ENCODE data around the gene HSD17B8.

Gene HSD17B8

DNA sequence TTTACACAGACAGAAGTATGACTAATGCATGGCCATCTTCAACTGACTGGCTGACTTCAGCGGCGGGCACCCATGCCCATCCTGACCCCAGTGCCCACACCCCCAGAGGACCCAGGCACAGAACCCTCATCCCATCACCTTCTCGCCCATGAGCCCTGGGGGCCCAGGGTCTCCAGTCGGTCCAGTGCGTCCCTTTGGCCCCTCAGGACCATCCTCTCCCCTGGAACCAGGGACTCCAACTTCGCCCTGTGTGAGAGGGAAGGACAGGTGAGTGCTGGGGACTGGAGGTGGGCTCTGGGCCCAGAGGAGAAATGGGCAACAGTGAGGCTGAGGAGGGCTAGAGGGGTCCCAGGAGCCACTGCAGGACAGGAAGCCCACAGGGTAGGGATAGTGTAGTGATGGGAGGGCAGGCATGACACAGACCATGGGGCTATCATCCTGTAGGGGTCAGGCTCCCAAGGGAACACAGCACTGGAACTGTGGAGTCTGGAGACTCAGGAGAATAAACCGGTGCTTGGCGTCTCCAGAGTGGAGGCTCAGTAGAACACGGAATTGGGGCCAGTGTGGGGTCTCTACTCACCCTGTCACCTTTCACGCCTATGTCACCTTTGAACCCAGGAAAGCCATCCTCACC is 28.9 kb upstream of the HSD17B8 start:
- in situ Hi-C loops (cut with MboI; ENCODE audit: low pct_unique_long_range_greater_than_20kb, low sequenced_read_pairs, unreplicated experiment) = no loop called here
- DNase-seq (ENCODE audit: low spot score) = no peak
- TF ChIP-seq, protein P1, sequence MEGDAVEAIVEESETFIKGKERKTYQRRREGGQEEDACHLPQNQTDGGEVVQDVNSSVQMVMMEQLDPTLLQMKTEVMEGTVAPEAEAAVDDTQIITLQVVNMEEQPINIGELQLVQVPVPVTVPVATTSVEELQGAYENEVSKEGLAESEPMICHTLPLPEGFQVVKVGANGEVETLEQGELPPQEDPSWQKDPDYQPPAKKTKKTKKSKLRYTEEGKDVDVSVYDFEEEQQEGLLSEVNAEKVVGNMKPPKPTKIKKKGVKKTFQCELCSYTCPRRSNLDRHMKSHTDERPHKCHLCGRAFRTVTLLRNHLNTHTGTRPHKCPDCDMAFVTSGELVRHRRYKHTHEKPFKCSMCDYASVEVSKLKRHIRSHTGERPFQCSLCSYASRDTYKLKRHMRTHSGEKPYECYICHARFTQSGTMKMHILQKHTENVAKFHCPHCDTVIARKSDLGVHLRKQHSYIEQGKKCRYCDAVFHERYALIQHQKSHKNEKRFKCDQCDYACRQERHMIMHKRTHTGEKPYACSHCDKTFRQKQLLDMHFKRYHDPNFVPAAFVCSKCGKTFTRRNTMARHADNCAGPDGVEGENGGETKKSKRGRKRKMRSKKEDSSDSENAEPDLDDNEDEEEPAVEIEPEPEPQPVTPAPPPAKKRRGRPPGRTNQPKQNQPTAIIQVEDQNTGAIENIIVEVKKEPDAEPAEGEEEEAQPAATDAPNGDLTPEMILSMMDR (IDR thresholded peaks at IDR 0.05; ENCODE audit: extremely low read depth, insufficient read depth, missing control alignments) = no peak

DNA sequence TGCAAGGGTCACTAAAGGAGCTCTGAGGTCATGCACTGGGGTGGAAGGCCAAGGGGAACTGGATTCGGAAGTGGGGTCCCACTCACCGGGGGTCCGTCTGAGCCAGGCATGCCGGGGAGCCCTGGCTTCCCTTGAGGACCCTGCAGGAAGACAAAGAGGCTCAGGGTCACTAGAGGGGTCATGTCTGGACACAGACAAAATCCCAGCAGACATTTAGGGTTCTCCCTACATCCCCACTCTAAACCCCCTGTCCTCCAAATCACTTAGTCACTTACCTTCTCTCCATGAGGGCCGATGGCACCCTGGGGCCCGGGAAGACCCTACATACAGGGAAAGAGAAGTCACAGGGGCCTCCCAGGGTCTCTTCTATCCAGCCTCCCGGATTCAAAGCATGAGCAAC is 27.5 kb upstream of the HSD17B8 start:
- in situ Hi-C loops (cut with MboI; ENCODE audit: low pct_unique_long_range_greater_than_20kb, low sequenced_read_pairs, unreplicated experiment) = no loop called here
- no peak for DNase-seq (ENCODE audit: low spot score)
- TF ChIP-seq, protein P1 (IDR thresholded peaks at IDR 0.05; ENCODE audit: extremely low read depth, insufficient read depth, missing control alignments) = no peak

DNA sequence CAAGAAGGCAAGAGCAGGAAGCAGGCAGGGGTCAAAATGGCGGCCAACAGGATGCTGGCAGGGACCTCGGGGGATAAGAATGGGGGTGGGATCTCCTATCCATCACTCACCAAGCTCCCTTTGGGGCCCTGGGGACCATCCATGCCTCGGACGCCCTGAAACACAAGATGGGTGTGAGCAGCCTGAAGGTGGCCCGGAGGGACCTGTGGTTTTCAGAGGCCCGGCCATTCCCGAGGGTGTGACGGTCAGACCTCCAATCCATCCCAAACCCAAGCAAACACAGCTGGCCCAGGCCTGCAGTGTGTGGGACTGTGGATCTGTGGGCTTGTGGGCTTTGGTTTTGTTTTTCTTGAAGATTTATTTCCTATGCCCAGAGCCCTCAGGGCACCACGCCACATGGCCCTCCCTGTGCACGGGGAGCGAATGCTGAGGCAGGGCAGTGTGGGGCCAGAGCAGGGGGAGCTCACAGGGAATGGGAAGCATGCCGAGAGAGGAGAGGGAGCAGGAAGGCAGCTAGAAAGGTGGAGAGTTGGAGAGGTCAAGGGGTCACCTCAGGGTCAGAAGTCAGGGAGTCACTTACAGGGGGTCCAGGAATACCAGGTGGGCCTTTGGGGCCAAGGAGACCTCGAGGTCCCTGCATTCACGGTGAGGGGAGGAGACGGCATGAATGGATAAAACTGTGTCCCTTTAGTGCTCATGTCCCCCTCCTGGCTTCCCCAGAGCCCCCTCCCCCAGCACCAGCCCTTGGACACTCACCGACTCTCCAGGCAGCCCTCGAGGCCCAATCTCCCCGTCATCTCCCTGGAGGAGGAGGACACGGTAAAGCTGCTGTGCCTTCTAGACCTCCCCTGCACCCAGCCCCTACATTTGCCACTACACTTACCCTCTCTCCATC is 26.7 kb upstream of the HSD17B8 start:
- in situ Hi-C loops (cut with MboI; ENCODE audit: low pct_unique_long_range_greater_than_20kb, low sequenced_read_pairs, unreplicated experiment) = no loop called here
- TF ChIP-seq, protein P1 (IDR thresholded peaks at IDR 0.05; ENCODE audit: extremely low read depth, insufficient read depth, missing control alignments) = no peak

DNA sequence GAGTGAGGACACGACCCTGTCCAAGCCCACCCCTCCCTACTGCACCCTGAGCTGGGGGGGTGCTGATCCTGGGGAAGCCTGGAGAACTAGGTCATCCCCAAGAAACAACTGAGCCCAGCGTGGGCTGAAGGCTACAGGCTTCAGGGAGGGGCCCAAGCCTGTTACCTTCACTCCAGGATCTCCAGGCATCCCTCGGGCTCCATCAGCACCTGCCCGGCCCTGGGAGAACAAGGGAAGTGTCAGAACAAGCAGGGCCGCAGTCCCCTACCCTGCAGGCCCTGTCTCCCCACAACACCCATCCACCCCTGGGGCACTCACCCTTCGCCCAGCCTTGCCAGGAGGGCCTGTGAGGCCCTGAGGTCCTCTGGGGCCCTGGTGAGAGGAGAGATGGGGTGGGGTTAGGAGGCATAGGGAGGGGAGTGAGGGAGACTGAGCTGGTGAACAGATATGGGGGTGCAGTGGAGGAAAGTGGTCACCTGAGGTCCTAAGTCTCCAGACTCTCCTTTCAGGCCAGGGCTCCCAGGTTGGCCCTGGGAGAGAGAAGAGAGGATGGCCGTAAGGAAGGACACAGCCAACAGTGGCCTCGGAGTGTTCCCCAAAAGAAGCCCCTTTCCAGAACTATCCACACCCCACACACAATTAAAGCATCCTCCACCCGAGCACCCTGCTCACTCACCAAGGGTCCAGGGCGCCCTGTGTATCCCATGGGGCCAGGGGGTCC is 25.5 kb upstream of the HSD17B8 start:
- DNase-seq (ENCODE audit: low spot score) = no peak
- in situ Hi-C loops (cut with MboI; ENCODE audit: low pct_unique_long_range_greater_than_20kb, low sequenced_read_pairs, unreplicated experiment) = no loop called here
- TF ChIP-seq, protein P1 (IDR thresholded peaks at IDR 0.05; ENCODE audit: extremely low read depth, insufficient read depth, missing control alignments) = no peak

More for the DNA sequence above, 26.7 kb upstream of the HSD17B8 start:
- DNase-seq (ENCODE audit: low spot score) = no peak

DNA sequence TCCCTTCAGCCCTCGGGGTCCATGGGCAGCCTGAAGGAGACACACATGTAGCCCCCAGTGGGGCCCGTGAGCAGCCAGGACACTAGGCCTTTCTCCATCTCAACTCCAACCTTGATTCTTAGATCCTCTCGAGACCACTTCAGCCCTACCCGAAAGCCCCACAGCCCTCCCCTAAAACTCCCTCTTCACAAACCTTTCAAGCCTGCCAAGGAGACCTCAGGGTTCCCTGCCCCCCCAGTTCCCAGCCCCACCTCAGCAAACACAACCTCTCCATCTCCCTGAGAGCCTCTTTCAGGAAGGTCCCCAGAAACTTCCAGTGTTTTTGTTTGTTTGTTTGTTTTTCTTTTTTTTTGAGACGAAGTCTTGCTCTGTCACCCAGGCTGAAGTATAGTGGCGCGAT is 23.3 kb upstream of the HSD17B8 start:
- TF ChIP-seq, protein P1 (IDR thresholded peaks at IDR 0.05; ENCODE audit: extremely low read depth, insufficient read depth, missing control alignments) = no peak
- in situ Hi-C loops (cut with MboI; ENCODE audit: low pct_unique_long_range_greater_than_20kb, low sequenced_read_pairs, unreplicated experiment) = no loop called here

DNA sequence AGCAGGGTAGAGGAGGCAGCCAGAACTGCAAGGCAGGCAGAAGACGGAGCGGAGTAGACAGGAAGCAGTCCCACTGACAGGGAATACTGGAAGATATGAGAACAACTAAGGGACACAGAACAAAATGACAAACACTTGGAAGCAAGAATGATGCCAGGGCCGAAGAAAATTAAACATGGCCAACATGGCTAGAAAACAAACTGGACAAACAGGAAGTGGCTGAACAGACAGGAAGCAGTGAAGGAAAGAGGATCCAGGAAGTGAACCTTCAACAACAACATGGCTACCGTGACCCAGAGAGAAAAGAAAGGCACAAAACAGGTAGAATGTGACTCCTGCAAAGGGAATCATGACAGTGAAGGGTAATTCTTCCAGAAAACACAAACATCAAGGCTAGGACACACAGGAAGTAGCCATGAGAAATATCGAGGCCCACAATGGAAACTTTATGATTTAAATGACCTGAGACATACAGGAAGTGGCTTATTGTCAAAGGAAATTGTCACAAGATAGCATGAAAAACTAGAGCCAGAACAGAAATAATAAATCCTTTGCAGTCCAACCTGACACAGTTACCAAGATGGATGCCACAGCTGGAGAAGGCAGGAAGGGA is 21.3 kb upstream of the HSD17B8 start:
- TF ChIP-seq, protein P1 (IDR thresholded peaks at IDR 0.05; ENCODE audit: extremely low read depth, insufficient read depth, missing control alignments) = no peak
- no peak for DNase-seq (ENCODE audit: low spot score)
- in situ Hi-C loops (cut with MboI; ENCODE audit: low pct_unique_long_range_greater_than_20kb, low sequenced_read_pairs, unreplicated experiment) = no loop called here

More for the DNA sequence above, 23.3 kb upstream of the HSD17B8 start:
- no peak for DNase-seq (ENCODE audit: low spot score)

Data from GM13977 (cell line).